ENCODE data around the gene ATP6V0B.

GRCh38 chr1:44020464-44020863 is 45.7 kb downstream of the ATP6V0B start:
- TF ChIP-seq, protein P1, sequence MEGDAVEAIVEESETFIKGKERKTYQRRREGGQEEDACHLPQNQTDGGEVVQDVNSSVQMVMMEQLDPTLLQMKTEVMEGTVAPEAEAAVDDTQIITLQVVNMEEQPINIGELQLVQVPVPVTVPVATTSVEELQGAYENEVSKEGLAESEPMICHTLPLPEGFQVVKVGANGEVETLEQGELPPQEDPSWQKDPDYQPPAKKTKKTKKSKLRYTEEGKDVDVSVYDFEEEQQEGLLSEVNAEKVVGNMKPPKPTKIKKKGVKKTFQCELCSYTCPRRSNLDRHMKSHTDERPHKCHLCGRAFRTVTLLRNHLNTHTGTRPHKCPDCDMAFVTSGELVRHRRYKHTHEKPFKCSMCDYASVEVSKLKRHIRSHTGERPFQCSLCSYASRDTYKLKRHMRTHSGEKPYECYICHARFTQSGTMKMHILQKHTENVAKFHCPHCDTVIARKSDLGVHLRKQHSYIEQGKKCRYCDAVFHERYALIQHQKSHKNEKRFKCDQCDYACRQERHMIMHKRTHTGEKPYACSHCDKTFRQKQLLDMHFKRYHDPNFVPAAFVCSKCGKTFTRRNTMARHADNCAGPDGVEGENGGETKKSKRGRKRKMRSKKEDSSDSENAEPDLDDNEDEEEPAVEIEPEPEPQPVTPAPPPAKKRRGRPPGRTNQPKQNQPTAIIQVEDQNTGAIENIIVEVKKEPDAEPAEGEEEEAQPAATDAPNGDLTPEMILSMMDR (IDR thresholded peaks at IDR 0.05) = no peak
- no peak for TF ChIP-seq POLR2A (IDR thresholded peaks at IDR 0.05; ENCODE audit: low read depth)

Data from esophagus muscularis mucosa (tissue), 3 donors.